ENCODE results near the gene MLLT3.

Gene MLLT3

DNA sequence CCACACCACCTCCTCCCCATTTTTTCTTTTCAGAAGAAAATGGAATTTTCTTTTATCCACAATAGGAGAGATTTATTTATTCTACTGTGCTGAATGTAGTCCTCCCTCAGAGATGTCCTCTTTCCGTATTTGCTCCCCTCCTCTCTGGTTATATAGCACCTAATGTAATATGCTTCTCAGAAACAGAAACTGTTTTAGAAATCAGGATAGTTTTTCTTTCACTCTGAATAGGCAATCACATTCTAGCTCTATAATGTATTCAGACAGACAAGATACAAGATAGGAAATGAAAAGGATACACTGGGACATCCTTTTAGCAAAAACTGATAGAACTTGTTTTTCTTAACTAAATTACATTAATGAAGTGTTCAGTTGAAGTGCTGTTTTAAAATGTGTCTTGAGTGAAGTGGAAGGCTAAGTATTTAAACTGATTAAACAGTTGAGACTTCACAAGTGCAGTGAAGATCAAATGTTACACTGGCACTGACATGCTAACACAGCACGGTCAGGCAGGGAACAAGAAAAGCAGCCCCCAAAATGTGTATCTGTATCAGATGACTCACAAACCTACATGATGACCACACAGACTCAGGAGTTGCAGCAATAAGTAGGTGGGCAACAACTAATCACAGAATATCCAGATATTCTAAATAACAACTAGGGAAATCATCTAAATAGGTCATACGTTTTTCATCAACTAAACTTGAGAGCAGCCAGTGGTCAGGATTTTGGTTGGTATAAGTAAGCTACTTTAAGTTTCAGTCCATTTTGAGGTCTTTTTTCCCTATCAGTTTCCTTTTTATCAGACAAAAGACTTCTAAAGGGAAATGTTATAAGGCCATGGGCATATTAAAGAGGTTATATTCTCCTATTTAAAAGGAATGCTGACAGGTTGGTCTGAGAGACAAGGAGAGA, 260.4 kb downstream of the MLLT3 start:
- peaks cover 17% of the 10 kb centered on the region for H3K4me1 ChIP-seq (ENCODE audit: control insufficient read depth, insufficient read depth, low read length)
- H3K36me3 ChIP-seq (ENCODE audit: insufficient read depth, low read length): peaks cover 9% of the 10 kb centered on the region
- no peak overlapping the region for H3K4me3 ChIP-seq (ENCODE audit: low read length)
- H3K27me3 ChIP-seq (ENCODE audit: control insufficient read depth, insufficient read depth, low read length): no peaks in the 10 kb centered on the region
- H3K4me2 ChIP-seq (ENCODE audit: low read length): no peak overlapping the region
- H3K9ac ChIP-seq (ENCODE audit: low read depth, low read length): no peak overlapping the region
- no peaks in the 10 kb centered on the region for H3K9me3 ChIP-seq (replicated peaks; ENCODE audit: low read length)

DNA sequence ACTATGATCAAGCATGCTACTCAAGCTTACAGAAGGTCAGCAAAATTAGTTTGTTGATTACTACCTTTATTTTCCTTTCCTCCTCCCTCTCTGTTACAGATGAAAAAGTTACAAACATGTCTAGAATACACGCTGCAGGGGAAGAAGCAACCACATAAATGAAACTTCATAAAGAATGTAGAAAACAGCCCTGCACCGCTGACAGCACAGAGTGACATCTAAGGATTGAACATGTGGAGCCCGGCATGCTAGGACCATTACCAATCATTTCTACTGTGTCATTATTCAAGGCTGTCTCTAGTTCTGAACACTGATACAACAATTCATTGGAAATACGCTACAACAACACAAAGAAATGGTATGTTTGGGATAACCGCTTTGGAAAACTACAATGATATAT, 261.1 kb downstream of the MLLT3 start:
- peaks cover 23% of the 10 kb centered on the region for H3K4me1 ChIP-seq (ENCODE audit: control insufficient read depth, insufficient read depth, low read length)
- H3K27me3 ChIP-seq (ENCODE audit: control insufficient read depth, insufficient read depth, low read length): no peaks in the 10 kb centered on the region
- no peak overlapping the region for H3K9ac ChIP-seq (ENCODE audit: low read depth, low read length)
- no peak overlapping the region for H3K4me3 ChIP-seq (ENCODE audit: low read length)
- H3K9me3 ChIP-seq (replicated peaks; ENCODE audit: low read length): no peaks in the 10 kb centered on the region
- H3K36me3 ChIP-seq (ENCODE audit: insufficient read depth, low read length): peaks cover 9% of the 10 kb centered on the region
- H3K4me2 ChIP-seq (ENCODE audit: low read length): no peak overlapping the region

DNA sequence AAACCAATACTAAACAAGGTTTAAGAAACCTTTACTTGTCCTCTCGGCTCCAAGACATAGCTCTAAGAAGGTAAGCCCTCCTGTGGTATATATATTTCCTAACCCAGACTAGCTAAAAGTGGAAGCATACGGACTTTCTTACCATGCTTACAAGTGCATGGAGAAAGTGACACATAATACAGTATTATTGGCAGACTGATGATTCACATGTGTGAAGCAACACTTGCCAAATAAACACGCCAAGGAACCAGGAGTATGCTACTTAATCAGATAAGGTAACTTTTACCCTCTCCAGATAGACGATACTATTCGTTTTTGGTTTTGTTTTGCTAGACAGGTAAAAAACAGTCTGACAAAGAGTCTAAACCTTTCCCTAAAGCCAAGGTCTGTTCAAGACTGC, 264.1 kb downstream of the MLLT3 start:
- no peak overlapping the region for H3K4me3 ChIP-seq (ENCODE audit: low read length)
- H3K4me2 ChIP-seq (ENCODE audit: low read length): peak overlapping the region; percentile 21
- no peak overlapping the region for H3K9ac ChIP-seq (ENCODE audit: low read depth, low read length)

DNA sequence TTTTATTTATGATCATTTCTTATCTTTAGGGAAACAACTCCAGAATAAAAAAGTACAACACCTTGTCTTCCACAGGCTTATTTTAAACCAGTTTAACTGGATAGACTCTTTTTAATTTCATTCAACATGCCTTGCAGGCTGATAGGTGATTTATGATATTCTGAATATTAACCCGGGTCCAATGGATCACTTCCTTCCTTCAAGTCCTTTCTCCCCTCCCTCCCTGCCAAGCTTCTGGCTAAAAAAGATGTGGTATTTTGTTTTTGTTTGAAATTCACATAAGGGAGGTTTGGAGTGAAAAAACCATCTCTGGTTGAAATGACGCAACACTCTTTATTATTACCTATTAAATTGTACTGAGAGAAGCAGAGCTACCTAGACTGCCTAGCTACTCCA, 265.3 kb downstream of the MLLT3 start:
- H3K36me3 ChIP-seq (ENCODE audit: insufficient read depth, low read length): peaks cover 4% of the 10 kb centered on the region
- H3K4me2 ChIP-seq (ENCODE audit: low read length): peak overlapping the region; percentile 73
- H3K9me3 ChIP-seq (replicated peaks; ENCODE audit: low read length): no peaks in the 10 kb centered on the region
- H3K9ac ChIP-seq (ENCODE audit: low read depth, low read length): peak overlapping the region; percentile 59
- H3K4me1 ChIP-seq (ENCODE audit: control insufficient read depth, insufficient read depth, low read length): peaks cover 55% of the 10 kb centered on the region
- H3K27me3 ChIP-seq (ENCODE audit: control insufficient read depth, insufficient read depth, low read length): no peaks in the 10 kb centered on the region
- peak overlapping the region; percentile 49 for H3K4me3 ChIP-seq (ENCODE audit: low read length)

More for the DNA sequence above, 264.1 kb downstream of the MLLT3 start:
- Histone ChIP-seq H3K36me3 (ENCODE audit: insufficient read depth, low read length) (peaks cover 8% of the 10 kb centered on the region), H3K9me3 (replicated peaks; ENCODE audit: low read length) (no peaks in the 10 kb centered on the region), H3K4me1 (ENCODE audit: control insufficient read depth, insufficient read depth, low read length) (peaks cover 53% of the 10 kb centered on the region), H3K27me3 (ENCODE audit: control insufficient read depth, insufficient read depth, low read length) (no peaks in the 10 kb centered on the region)

DNA sequence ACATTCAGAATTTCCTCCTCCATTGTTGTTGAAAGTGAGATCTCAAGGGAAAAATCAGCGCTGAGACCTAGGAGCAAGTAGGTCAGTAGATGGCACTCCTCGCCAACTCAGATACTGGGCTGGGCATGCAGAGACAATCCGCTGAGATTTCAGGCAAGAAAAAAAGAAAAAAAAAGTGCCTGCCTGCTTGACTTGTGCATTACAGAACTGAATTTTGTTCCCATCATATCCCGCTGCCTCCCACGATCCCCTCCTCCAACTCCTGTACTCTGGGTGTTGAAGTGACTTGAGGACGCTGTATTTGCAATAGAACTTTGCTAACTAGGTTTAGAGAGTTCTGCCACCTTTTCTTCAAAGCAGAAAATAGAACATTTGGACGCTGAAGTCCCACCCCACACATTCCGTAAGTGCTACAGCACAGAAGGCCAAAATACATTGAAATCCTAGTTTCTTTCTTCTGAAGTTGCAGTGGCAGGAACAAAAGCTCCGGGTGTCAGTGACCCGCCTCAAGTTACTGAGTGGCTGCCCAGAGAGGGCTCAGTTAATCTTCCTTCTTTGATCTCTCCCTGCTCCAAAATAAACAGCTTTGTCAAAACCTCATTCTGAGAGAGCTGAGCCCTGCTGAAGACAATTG, 265.8 kb downstream of the MLLT3 start:
- Histone ChIP-seq H3K9me3 (replicated peaks; ENCODE audit: low read length) (no peaks in the 10 kb centered on the region), H3K27me3 (ENCODE audit: control insufficient read depth, insufficient read depth, low read length) (no peaks in the 10 kb centered on the region), H3K4me2 (ENCODE audit: low read length) (peak overlapping the region; percentile 73), H3K4me1 (ENCODE audit: control insufficient read depth, insufficient read depth, low read length) (peaks cover 55% of the 10 kb centered on the region), H3K4me3 (ENCODE audit: low read length) (peak overlapping the region; percentile 49), H3K9ac (ENCODE audit: low read depth, low read length) (peak overlapping the region; percentile 68), H3K36me3 (ENCODE audit: insufficient read depth, low read length) (peaks cover 4% of the 10 kb centered on the region)

DNA sequence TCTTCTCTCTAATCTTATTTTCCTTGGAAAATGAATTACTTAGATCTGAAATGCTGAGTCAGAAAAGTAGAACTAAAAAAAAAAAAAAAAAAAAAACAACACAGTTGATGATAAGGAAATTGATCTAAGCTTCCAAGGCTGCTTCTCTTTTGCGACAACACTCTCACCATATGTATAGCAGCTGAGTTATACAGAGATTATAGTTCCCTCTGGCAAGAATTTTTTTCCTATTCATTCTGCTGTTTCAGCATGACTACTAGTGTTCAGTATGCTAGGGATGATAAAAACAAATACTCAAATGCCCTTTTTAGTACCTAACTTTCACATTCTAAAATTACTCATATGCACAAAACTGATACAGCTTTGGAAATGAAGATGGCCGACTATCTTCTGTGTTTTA, 267.3 kb downstream of the MLLT3 start:
- no peaks in the 10 kb centered on the region for H3K36me3 ChIP-seq (ENCODE audit: insufficient read depth, low read length)
- H3K27me3 ChIP-seq (ENCODE audit: control insufficient read depth, insufficient read depth, low read length): no peaks in the 10 kb centered on the region
- H3K4me1 ChIP-seq (ENCODE audit: control insufficient read depth, insufficient read depth, low read length): peaks cover 55% of the 10 kb centered on the region
- H3K9me3 ChIP-seq (replicated peaks; ENCODE audit: low read length): no peaks in the 10 kb centered on the region
- H3K9ac ChIP-seq (ENCODE audit: low read depth, low read length): peak overlapping the region; percentile 68
- peak overlapping the region; percentile 73 for H3K4me2 ChIP-seq (ENCODE audit: low read length)
- no peak overlapping the region for H3K4me3 ChIP-seq (ENCODE audit: low read length)

DNA sequence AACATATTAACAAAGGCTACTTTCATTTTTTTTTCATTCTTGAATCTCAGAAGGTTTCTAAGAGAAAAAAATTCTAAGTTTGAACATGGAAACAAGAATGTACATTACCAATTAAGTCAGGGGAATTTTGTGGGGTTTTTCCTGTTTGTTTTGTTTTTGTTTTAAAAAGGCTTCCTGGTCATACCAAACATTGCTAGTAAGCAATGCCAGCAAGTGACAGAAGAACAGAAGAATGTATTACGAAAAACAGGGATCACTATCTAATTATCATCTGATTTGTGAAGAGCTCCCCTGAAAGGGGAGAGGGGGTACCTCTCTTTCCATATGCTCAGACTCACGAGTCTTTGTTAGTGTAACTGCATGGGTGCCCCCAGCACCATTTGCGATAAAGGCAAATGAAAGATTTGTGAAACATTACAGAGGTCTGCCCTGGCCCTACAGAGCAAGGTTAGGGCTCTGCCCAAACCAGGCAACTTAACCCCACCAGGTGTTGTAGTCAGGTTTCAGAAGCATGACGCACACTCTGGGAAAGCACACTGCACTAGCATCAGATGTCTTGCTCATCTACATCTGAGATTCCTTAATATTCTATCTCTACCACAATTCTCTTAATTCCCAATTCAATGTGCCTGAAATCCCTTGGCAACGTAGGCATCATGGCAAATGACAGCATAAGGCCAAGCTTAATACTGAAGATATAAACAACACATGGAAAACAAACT, 268.2 kb downstream of the MLLT3 start:
- H3K9ac ChIP-seq (ENCODE audit: low read depth, low read length): peak overlapping the region; percentile 68
- H3K9me3 ChIP-seq (replicated peaks; ENCODE audit: low read length): no peaks in the 10 kb centered on the region
- no peaks in the 10 kb centered on the region for H3K36me3 ChIP-seq (ENCODE audit: insufficient read depth, low read length)
- H3K27me3 ChIP-seq (ENCODE audit: control insufficient read depth, insufficient read depth, low read length): no peaks in the 10 kb centered on the region
- H3K4me3 ChIP-seq (ENCODE audit: low read length): peak overlapping the region; percentile 18
- H3K4me1 ChIP-seq (ENCODE audit: control insufficient read depth, insufficient read depth, low read length): peaks cover 55% of the 10 kb centered on the region
- peak overlapping the region; percentile 73 for H3K4me2 ChIP-seq (ENCODE audit: low read length)

DNA sequence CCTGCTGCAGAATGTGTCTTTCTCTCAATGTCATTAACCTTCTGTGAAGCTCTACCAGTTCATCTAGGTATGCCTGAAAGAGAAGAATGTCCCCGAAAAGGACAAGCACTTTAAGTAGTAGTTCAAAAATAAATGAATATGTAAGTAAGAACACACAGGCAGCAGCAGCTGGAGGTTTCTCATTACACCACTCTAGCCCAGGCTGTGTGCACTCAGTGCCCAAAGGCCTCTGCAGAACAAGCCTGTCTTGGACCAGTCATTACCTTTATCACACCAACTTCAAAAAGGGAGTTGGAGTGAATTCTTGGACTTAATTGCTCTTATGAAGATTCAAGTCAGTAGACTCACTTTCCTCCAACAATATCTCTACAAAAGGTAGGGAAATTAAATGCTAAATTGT, 268.8 kb downstream of the MLLT3 start:
- Histone ChIP-seq H3K27me3 (ENCODE audit: control insufficient read depth, insufficient read depth, low read length) (no peaks in the 10 kb centered on the region), H3K36me3 (ENCODE audit: insufficient read depth, low read length) (no peaks in the 10 kb centered on the region), H3K4me1 (ENCODE audit: control insufficient read depth, insufficient read depth, low read length) (peaks cover 53% of the 10 kb centered on the region), H3K4me2 (ENCODE audit: low read length) (peak overlapping the region; percentile 35), H3K4me3 (ENCODE audit: low read length) (no peak overlapping the region), H3K9me3 (replicated peaks; ENCODE audit: low read length) (no peaks in the 10 kb centered on the region), H3K9ac (ENCODE audit: low read depth, low read length) (peak overlapping the region; percentile 68)

DNA sequence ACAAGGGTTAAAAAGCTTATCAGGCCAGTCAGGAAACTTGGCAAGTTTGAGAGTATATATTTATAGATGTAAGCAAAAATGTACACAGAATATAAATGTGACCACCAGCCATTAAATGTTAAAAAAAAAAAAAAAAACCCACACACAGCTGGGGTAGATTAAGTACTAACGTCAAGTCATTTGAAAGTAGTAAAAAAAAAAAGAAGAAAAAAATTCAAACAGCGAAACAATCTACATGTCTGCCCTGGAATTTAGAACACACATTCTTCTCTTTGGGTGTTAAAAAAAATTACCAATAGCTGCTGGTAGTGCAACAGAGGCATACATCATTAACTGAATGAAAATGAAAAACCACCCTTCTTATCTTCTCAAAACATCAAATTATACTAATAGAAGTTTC, 269.7 kb downstream of the MLLT3 start:
- Histone ChIP-seq H3K36me3 (ENCODE audit: insufficient read depth, low read length) (no peaks in the 10 kb centered on the region), H3K4me2 (ENCODE audit: low read length) (no peak overlapping the region), H3K9ac (ENCODE audit: low read depth, low read length) (no peak overlapping the region), H3K4me1 (ENCODE audit: control insufficient read depth, insufficient read depth, low read length) (peaks cover 44% of the 10 kb centered on the region), H3K27me3 (ENCODE audit: control insufficient read depth, insufficient read depth, low read length) (no peaks in the 10 kb centered on the region), H3K9me3 (replicated peaks; ENCODE audit: low read length) (no peaks in the 10 kb centered on the region), H3K4me3 (ENCODE audit: low read length) (no peak overlapping the region)

DNA sequence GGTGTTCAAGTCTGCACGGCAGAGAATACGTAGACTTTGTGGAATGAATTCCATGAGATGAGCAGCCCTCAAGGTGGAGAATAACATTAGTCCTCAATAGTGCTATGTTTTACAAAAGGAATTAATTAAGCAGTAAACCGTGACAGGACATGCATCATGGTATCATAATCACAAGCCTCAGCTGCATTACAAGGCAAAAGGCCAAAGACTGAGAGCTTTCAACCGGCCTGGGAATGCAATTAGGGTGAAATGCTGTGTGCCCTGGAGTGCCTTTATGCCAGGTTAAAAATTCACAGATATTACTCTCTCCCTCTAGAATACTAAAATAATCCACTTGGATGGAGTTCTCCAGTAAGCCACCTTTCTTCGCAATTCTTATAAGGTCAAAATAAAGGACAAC, 270.6 kb downstream of the MLLT3 start:
- H3K9ac ChIP-seq (ENCODE audit: low read depth, low read length): no peak overlapping the region
- H3K4me1 ChIP-seq (ENCODE audit: control insufficient read depth, insufficient read depth, low read length): peaks cover 35% of the 10 kb centered on the region
- H3K9me3 ChIP-seq (replicated peaks; ENCODE audit: low read length): no peaks in the 10 kb centered on the region
- H3K4me3 ChIP-seq (ENCODE audit: low read length): no peak overlapping the region
- no peaks in the 10 kb centered on the region for H3K36me3 ChIP-seq (ENCODE audit: insufficient read depth, low read length)
- no peak overlapping the region for H3K4me2 ChIP-seq (ENCODE audit: low read length)
- no peaks in the 10 kb centered on the region for H3K27me3 ChIP-seq (ENCODE audit: control insufficient read depth, insufficient read depth, low read length)

DNA sequence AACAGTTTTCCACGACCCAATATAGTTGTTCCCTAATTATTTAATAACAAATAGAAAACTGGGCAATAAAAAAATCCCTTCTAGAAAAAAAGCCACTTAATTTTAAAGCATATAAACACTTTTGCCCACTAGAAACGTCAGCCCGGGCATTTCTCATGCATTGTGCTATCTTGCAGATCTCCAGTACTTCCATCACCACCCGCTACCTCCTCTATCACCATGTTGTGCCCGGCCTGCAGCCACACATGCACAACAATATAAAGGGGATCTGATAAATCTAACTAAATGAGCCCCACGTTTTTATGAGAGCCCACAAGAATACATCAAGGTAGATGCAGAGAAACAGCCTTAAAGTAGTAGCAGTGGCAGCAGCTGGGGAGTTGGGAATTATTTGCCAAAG, 272.7 kb downstream of the MLLT3 start:
- Histone ChIP-seq H3K9me3 (replicated peaks; ENCODE audit: low read length) (no peaks in the 10 kb centered on the region), H3K9ac (ENCODE audit: low read depth, low read length) (no peak overlapping the region), H3K4me2 (ENCODE audit: low read length) (no peak overlapping the region), H3K4me3 (ENCODE audit: low read length) (no peak overlapping the region), H3K4me1 (ENCODE audit: control insufficient read depth, insufficient read depth, low read length) (peaks cover 16% of the 10 kb centered on the region), H3K27me3 (ENCODE audit: control insufficient read depth, insufficient read depth, low read length) (no peaks in the 10 kb centered on the region), H3K36me3 (ENCODE audit: insufficient read depth, low read length) (peaks cover 4% of the 10 kb centered on the region)

All from skeletal muscle satellite cell (primary cell).